Lower lobe of right lung (tissue), 2 donors: ENCODE data around the gene PPP2R2C. TPM values are rescaled to one million over a fixed set of nuclear protein-coding genes. Genes with fewer than 3 reads are reported as not detected.

Experiments
- ATAC-seq, 2 donors: fragments of 200-7000 bp; cut with Tn5 transposase; one replicate each; pipeline ENCODE4 v1.9.1; 2020 to 2022; ENCODE audit warnings: mild to moderate bottlenecking in 2 of 2, moderate library complexity in 2 of 2
- DNase-seq: peaks from one replicate; pipeline ENCODE4 v3.0.0-alpha.2; 2020
- H3K27ac ChIP-seq: fragments of 200-600 bp; one replicate; pipeline ENCODE4 v1.8.0; 2022
- H3K27me3 ChIP-seq: fragments of 200-600 bp; one replicate; pipeline ENCODE4 v1.8.0; 2022; ENCODE audit warnings: low read depth
- H3K36me3 ChIP-seq: fragments of 200-600 bp; one replicate; pipeline ENCODE4 v1.8.0; 2022; ENCODE audit warnings: mild to moderate bottlenecking
- H3K4me1 ChIP-seq: fragments of 200-600 bp; one replicate; pipeline ENCODE4 v1.8.0; 2022
- H3K4me3 ChIP-seq: fragments of 200-600 bp; one replicate; pipeline ENCODE4 v1.8.0; 2022; ENCODE audit warnings: mild to moderate bottlenecking
- H3K9me3 ChIP-seq: fragments of 200-600 bp; one replicate; pipeline ENCODE4 v1.8.0; 2022
- intact Hi-C: fragments of 100-400 bp; cut with DNase I; formaldehyde crosslinking; loops from one replicate; pipeline ENCODE4 v1.11.0; 2022
- total RNA-seq: library from RNA; stranded (reverse); fragmentation: NEBNext Ultra II Directional; extraction: Animal tissue kit (Norgen Biotek cat#: 25700); gene quantifications from one replicate; pipeline ENCODE4 v1.2.1, GENCODE V29; 2021
- TF ChIP-seq, protein P1 (sequence below): fragments of 200-600 bp; IDR thresholded peaks from one replicate; pipeline ENCODE4 v1.8.0; 2022; ENCODE audit warnings: antibody characterized with exemption, mild to moderate bottlenecking
- donor health status: DM: no; HTN: yes; CAD: no; lungs with severe emphysema.

Gene PPP2R2C
- total RNA-seq, 1 donor from 2014 or later: not detected

DNA sequence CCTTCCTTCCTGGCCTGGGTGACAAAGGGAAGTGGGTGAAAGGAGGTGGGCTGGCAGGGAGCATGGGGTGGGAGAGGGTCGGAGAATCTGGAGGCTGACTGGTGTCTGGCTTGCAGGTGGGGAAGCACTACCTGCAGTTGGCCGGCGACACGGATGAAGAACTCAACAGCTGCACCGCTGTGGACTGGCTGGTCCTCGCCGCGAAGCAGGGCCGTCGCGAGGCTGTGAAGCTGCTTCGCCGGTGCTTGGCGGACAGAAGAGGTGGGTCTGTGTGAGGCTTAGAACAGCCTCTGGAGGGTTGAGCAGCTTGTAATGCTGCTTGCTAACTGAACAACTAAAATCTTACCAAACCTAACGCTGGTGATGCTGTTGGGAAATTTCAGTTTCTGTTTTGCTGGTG, 183.5 kb downstream of the PPP2R2C start:
- Histone ChIP-seq H3K4me1 (no peaks in the 10 kb centered on the region), H3K4me3 (no peak overlapping the region), H3K9me3 (no peaks in the 10 kb centered on the region), H3K27ac (no peak overlapping the region), H3K36me3 (peaks cover 86% of the 10 kb centered on the region), H3K27me3 (no peaks in the 10 kb centered on the region)
- intact Hi-C loops: no loop called here
- TF ChIP-seq, protein P1, sequence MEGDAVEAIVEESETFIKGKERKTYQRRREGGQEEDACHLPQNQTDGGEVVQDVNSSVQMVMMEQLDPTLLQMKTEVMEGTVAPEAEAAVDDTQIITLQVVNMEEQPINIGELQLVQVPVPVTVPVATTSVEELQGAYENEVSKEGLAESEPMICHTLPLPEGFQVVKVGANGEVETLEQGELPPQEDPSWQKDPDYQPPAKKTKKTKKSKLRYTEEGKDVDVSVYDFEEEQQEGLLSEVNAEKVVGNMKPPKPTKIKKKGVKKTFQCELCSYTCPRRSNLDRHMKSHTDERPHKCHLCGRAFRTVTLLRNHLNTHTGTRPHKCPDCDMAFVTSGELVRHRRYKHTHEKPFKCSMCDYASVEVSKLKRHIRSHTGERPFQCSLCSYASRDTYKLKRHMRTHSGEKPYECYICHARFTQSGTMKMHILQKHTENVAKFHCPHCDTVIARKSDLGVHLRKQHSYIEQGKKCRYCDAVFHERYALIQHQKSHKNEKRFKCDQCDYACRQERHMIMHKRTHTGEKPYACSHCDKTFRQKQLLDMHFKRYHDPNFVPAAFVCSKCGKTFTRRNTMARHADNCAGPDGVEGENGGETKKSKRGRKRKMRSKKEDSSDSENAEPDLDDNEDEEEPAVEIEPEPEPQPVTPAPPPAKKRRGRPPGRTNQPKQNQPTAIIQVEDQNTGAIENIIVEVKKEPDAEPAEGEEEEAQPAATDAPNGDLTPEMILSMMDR: no peak
- ATAC-seq (no peak), DNase-seq (peak; percentile 40)

DNA sequence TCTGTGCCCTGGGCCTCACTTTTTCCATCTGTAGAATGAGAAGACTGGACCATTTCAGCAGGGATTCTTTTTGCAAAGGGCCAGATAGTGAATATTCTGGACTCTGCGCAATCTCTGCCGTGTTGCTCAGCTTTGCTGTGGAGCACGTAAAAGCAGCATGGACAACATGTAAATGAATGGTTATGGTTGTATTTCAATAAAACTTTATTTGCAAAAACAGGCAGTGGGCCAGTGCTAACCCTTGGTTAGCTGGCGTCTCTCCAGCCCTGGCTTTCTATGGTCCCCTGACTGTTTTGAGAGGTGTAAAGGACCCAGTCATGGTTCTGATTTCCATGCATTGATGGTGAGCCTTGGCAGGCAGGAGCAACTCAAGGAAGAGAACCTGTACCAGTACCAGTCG, 184.1 kb downstream of the PPP2R2C start:
- no peaks in the 10 kb centered on the region for H3K9me3 ChIP-seq
- H3K27me3 ChIP-seq: no peaks in the 10 kb centered on the region
- no peak overlapping the region for H3K4me3 ChIP-seq
- peaks cover 81% of the 10 kb centered on the region for H3K36me3 ChIP-seq
- ATAC-seq (no peak), DNase-seq (peak; percentile 21)
- no peaks in the 10 kb centered on the region for H3K4me1 ChIP-seq
- intact Hi-C loops: no loop called here
- H3K27ac ChIP-seq: no peak overlapping the region
- TF ChIP-seq, protein P1: no peak

DNA sequence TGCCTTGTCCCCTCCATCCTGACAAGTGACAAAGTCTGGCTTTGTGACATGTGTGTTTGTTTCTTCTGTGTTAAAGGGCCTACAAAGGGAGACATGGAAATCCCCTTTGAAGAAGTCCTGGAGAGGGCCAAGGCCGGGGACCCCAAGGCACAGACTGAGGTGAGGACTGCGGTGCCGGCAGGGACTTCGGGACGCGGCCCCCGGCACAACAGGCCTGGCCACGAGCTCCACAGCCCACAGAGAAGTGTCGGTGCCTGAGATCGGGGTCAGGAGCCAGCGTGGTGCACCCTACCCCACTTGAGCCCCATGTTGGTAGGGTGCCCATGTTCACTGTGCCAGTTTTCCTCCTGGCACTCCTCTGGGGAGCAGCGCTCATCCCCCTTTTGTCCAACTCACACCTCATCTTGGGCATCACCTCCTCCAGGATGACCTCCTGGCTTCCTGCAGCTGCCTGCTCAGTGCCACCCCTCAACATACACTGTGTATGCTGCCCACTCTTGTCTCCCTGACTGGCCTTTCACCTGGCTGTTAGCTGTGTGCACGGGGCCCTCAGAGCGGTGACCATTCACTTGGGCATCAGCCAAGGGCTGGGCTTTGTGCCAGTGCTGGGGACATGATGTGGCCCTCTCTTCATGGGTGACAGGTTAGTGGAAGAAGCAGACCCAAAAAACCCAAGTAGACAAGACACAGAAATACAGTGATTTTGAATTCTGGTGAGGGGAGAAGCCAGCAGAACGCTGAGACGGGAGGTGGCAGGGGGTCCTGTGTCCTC, 185.2 kb downstream of the PPP2R2C start:
- TF ChIP-seq, protein P1: no peak
- H3K36me3 ChIP-seq: peaks cover 70% of the 10 kb centered on the region
- H3K4me3 ChIP-seq: no peak overlapping the region
- no peaks in the 10 kb centered on the region for H3K9me3 ChIP-seq
- H3K27me3 ChIP-seq: no peaks in the 10 kb centered on the region
- H3K27ac ChIP-seq: no peak overlapping the region
- no peak for DNase-seq
- H3K4me1 ChIP-seq: peaks cover 10% of the 10 kb centered on the region
- ATAC-seq: no peak
- intact Hi-C loops: no loop called here

DNA sequence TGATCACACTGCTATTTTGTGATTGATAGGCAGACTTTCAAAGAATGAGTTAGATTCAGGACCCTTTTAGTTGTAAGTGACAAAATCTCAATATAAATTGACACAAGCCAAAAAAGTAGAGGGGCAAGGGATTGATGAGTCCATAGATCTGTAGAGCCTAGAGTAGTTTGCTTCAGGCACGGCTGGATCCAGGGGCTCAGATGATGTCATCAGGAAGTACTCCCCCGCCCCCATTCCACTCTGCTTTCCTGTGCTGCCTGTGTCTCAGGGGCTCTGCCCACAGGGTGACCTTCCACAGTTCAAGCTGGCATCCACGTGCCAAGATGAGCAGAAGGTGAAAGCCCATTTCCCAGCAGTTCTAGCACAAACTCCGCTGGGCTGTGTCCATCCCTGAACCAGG, 189.1 kb downstream of the PPP2R2C start:
- peaks cover 46% of the 10 kb centered on the region for H3K36me3 ChIP-seq
- H3K4me1 ChIP-seq: peaks cover 48% of the 10 kb centered on the region
- intact Hi-C loops: no loop called here
- ATAC-seq: no peak
- TF ChIP-seq, protein P1: no peak
- no peak overlapping the region for H3K4me3 ChIP-seq
- no peaks in the 10 kb centered on the region for H3K9me3 ChIP-seq
- DNase-seq: no peak
- no peak overlapping the region for H3K27ac ChIP-seq
- H3K27me3 ChIP-seq: no peaks in the 10 kb centered on the region

DNA sequence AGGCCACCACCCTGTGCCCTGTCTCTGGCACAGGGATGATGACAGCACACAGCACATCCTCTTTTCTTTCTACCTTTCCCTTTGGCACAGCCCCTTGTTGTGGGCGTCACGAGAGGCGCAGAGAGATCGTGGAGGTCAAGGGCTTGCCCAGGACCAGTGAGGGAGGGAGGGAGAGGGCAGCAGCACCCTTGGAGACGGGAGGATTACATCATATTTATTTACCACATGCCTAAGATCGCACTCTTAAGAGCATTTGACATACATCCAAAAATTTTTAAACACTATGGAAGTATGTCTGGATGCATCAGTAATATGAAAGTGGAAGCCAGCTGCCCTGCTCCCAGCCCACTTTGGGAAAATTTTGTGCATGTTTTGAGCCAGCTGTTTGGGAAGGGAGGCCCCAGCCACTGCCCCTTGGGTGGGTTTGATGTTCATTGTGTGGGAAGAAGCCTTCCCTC, 190.1 kb downstream of the PPP2R2C start:
- H3K27ac ChIP-seq: peak overlapping the region; percentile 76
- H3K36me3 ChIP-seq: peaks cover 45% of the 10 kb centered on the region
- TF ChIP-seq, protein P1: no peak
- intact Hi-C loops: no loop called here
- DNase-seq: no peak
- no peak overlapping the region for H3K4me3 ChIP-seq
- no peaks in the 10 kb centered on the region for H3K27me3 ChIP-seq
- no peaks in the 10 kb centered on the region for H3K9me3 ChIP-seq
- ATAC-seq: peak; percentile 80 to 89
- H3K4me1 ChIP-seq: peaks cover 57% of the 10 kb centered on the region
